Smooth muscle cell (in vitro differentiated cells): ENCODE results near the gene PRR5. TPM values are rescaled to one million over a fixed set of nuclear protein-coding genes. Genes with fewer than 3 reads are reported as not detected.

Experiments used
- DNase-seq: peaks from one replicate; lab custom pipeline; 2025; ENCODE audit not compliant: unreplicated experiment; lab: John Stamatoyannopoulos, UW
- H2AFZ ChIP-seq: fragments of 200-600 bp; sonication (generic); 2 replicates; pipeline ENCODE4 v1.6.0; 2016; ENCODE audit warnings: antibody characterized with exemption, low read depth, mild to moderate bottlenecking
- H3F3A ChIP-seq: fragments of 200-600 bp; sonication (generic); 2 replicates; pipeline ENCODE4 v1.6.0; 2017; ENCODE audit warnings: antibody characterized with exemption, low read depth
- H3K27ac ChIP-seq: fragments of 200-600 bp; sonication (generic); 2 replicates; pipeline ENCODE4 v1.5.1; 2016; ENCODE audit warnings: low read depth, mild to moderate bottlenecking
- H3K27me3 ChIP-seq: fragments of 200-600 bp; sonication (generic); 2 replicates; pipeline ENCODE4 v1.6.1; 2016; ENCODE audit warnings: low read depth, mild to moderate bottlenecking
- H3K36me3 ChIP-seq: fragments of 200-600 bp; sonication (generic); 2 replicates; pipeline ENCODE4 v1.5.1; 2016; ENCODE audit warnings: low read depth
- H3K4me1 ChIP-seq: fragments of 200-600 bp; sonication (generic); 2 replicates; pipeline ENCODE4 v1.5.1; 2016; ENCODE audit warnings: low read depth
- H3K4me2 ChIP-seq: fragments of 200-600 bp; sonication (generic); 2 replicates; pipeline ENCODE4 v1.6.0; 2016; ENCODE audit warnings: mild to moderate bottlenecking
- H3K4me3 ChIP-seq: fragments of 200-600 bp; sonication (generic); 2 replicates; pipeline ENCODE4 v1.5.1; 2016; ENCODE audit warnings: mild to moderate bottlenecking
- H3K79me2 ChIP-seq: fragments of 200-600 bp; sonication (generic); 2 replicates; pipeline ENCODE4 v1.6.0; 2016; ENCODE audit warnings: low read depth, mild to moderate bottlenecking
- H3K9ac ChIP-seq: fragments of 200-600 bp; sonication (generic); 2 replicates; pipeline ENCODE4 v1.6.0; 2016; ENCODE audit warnings: low read depth
- H3K9me3 ChIP-seq: fragments of 200-600 bp; sonication (generic); replicated peaks from 2 replicates; pipeline ENCODE4 v1.5.1; 2016; ENCODE audit warnings: low read depth
- H4K20me1 ChIP-seq: fragments of 200-600 bp; sonication (generic); 2 replicates; pipeline ENCODE4 v1.6.0; 2016; ENCODE audit warnings: low read depth
- CTCF ChIP-seq: fragments of 200-600 bp; sonication (generic); IDR thresholded peaks from 2 replicates; pipeline ENCODE4 v1.5.1; 2017; ENCODE audit warnings: borderline replicate concordance, mild to moderate bottlenecking, antibody characterized with exemption; ENCODE audit not compliant: insufficient read depth, poor library complexity, severe bottlenecking
- WGBS: methylation state at CpG from one replicate; pipeline ENCODE4 v1.1.7; 2016; ENCODE audit warnings: low lambda C conversion rate; 5-methylcytosine and 5-hydroxymethylcytosine counted together
- polyA plus RNA-seq: library from polyadenylated mRNA; unstranded; fragments of >200 nt; fragmentation: Nextera tagmentation; extraction: Ambion mirVana; gene quantifications from 2 replicates; pipeline ENCODE4 v1.2.1, GENCODE V29; 2016
- total RNA-seq: library from RNA; depleted of rRNA; stranded (reverse); fragments of >200 nt; gene quantifications from 2 replicates; pipeline ENCODE4 v1.2.3, GENCODE V29; 2014

Gene PRR5
- total and polyA plus RNA-seq, 2 experiments from 2014 or later = 16.3 to 25.5 TPM

DNA sequence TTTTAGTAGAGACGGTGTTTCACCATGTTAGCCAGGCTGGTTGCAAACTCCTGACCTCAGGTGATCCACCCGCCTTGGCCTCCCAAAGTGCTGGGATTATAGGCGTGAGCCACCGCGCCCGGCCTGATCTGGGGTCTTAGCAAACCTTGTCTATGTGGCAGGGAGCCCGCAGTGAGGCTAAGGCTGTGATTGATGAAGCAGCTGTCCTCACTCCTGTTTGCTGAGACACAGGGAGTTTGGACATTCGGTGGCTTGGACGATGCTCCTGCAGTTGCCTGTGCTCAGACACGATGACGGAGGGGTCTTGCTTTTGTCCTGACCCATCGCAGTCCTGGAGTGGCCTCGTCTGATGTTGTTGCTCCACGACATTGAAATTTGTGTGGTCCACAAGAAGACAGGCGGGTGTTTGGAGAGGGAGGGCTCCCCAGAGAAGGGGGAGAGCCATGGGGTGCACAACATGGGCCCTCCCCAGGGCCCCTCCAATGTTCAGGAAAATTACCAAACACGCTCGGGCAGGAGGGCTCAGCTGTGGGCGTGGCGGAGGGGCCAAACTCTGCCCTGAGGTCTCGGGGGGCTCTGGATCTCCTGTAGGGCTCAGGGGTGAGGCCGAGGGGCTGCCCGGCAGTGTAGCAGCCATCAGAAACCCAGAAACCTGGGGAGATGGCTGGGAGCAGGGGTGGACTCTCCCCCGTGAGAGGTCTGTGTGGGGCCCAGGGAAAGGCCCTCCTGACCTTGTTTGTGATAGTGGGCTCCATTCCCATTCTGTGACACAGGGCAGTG lies 41.8 kb upstream of the PRR5 start:
- Histone ChIP-seq H3K79me2 (no peaks in the 10 kb centered on the region), H3K9me3 (no peaks in the 10 kb centered on the region), H3K27ac (no peak overlapping the region), H3K36me3 (no peaks in the 10 kb centered on the region), H3K9ac (no peak overlapping the region), H3K4me2 (no peak overlapping the region), H4K20me1 (no peaks in the 10 kb centered on the region), H3F3A (no peaks in the 10 kb centered on the region), H3K27me3 (no peaks in the 10 kb centered on the region), H2AFZ (no peak overlapping the region), H3K4me3 (no peak overlapping the region), H3K4me1 (peaks cover 15% of the 10 kb centered on the region)
- WGBS = 95% methylated on average over 23 of the region's 23 CpGs
- no peak for TF ChIP-seq CTCF
- no peak for DNase-seq

- Histone ChIP-seq H3K9me3 (no peaks in the 10 kb centered on the region), H3K79me2 (no peaks in the 10 kb centered on the region)
Measured at GRCh38 chr22:44661070-44661469, 40.9 kb upstream of the PRR5 start.

GRCh38 chr22:44661659-44662569 lies 40.1 kb upstream of the PRR5 start:
- 85% methylated on average over 14 of the region's 14 CpGs for WGBS
- TF ChIP-seq CTCF = no peak
- Histone ChIP-seq H3K27me3 (no peaks in the 10 kb centered on the region), H3K27ac (no peak overlapping the region), H3K4me1 (peaks cover 15% of the 10 kb centered on the region), H3F3A (no peaks in the 10 kb centered on the region), H3K79me2 (no peaks in the 10 kb centered on the region), H2AFZ (no peak overlapping the region), H3K4me3 (no peak overlapping the region), H3K9me3 (no peaks in the 10 kb centered on the region), H3K9ac (no peak overlapping the region), H4K20me1 (no peaks in the 10 kb centered on the region), H3K36me3 (no peaks in the 10 kb centered on the region), H3K4me2 (no peak overlapping the region)
- no peak for DNase-seq

More at GRCh38 chr22:44661070-44661469, 40.9 kb upstream of the PRR5 start:
- TF ChIP-seq CTCF = no peak
- 36% methylated on average over 12 of the region's 14 CpGs for WGBS
- Histone ChIP-seq H4K20me1 (no peaks in the 10 kb centered on the region), H3F3A (no peaks in the 10 kb centered on the region), H3K4me3 (no peak overlapping the region), H3K27ac (no peak overlapping the region), H2AFZ (no peak overlapping the region), H3K4me2 (no peak overlapping the region), H3K4me1 (peaks cover 15% of the 10 kb centered on the region), H3K9ac (no peak overlapping the region), H3K27me3 (no peaks in the 10 kb centered on the region), H3K36me3 (no peaks in the 10 kb centered on the region)
- no peak for DNase-seq
